HepG2 (cell line): Measurements from ENCODE around the gene IDNK. TPM values are rescaled to one million over a fixed set of nuclear protein-coding genes. Genes with fewer than 3 reads are reported as not detected.

Experiments used
- CCAR2 ChIP-seq: fragments of 200-400 bp; formaldehyde crosslinking; optimal IDR thresholded peaks from 2 replicates; pipeline ENCODE3; 2018; ENCODE audit warnings: low read depth, mild to moderate bottlenecking, low read length, moderate library complexity
- HMG20B ChIP-seq: conservative IDR thresholded peaks from 2 replicates; pipeline ENCODE4 v1.6.1; 2016; ENCODE audit warnings: missing genetic modification reagents, missing compliant biosample characterization
- KDM3A ChIP-seq: IDR thresholded peaks from 2 replicates; pipeline ENCODE4 v1.6.1; 2018; ENCODE audit warnings: low read depth, missing compliant biosample characterization
- PHF21A ChIP-seq: sonication (generic); formaldehyde crosslinking; IDR thresholded peaks from 2 replicates; pipeline ENCODE4 v1.5.0; 2020; ENCODE audit warnings: mild to moderate bottlenecking, missing genetic modification reagents
- REST ChIP-seq, 2 experiments: IDR thresholded peaks; 2 replicates each; pipeline ENCODE4 v1.6.1; 2011 to 2012; ENCODE audit warnings: low read length in 2 of 2, borderline replicate concordance in 1 of 2, low read depth in 1 of 2, mild to moderate bottlenecking in 1 of 2, moderate library complexity in 1 of 2
- SP5 ChIP-seq: IDR thresholded peaks from 2 replicates; pipeline ENCODE4 v1.6.1; 2016; ENCODE audit warnings: low read depth, borderline replicate concordance
- TEAD3 ChIP-seq: optimal IDR thresholded peaks from 2 replicates; pipeline ENCODE3; 2016; ENCODE audit warnings: borderline replicate concordance
- ZBTB2 ChIP-seq: sonication (generic); formaldehyde crosslinking; IDR thresholded peaks from 2 replicates; pipeline ENCODE4 v1.8.0; 2022; ENCODE audit warnings: low read depth, missing genetic modification reagents
- ZNF136 ChIP-seq: sonication (generic); formaldehyde crosslinking; IDR thresholded peaks from 2 replicates; pipeline ENCODE4 v1.8.1; 2022; ENCODE audit warnings: low read depth, mild to moderate bottlenecking, moderate library complexity, missing genetic modification reagents
- ZNF33B ChIP-seq: sonication (generic); formaldehyde crosslinking; IDR thresholded peaks from 2 replicates; pipeline ENCODE4 v1.5.1; 2020; ENCODE audit warnings: mild to moderate bottlenecking, missing genetic modification reagents
- ZNF549 ChIP-seq: sonication (generic); formaldehyde crosslinking; IDR thresholded peaks from 2 replicates; pipeline ENCODE4 v1.5.0; 2020; ENCODE audit warnings: missing genetic modification reagents
- ZNF577 ChIP-seq: sonication (generic); formaldehyde crosslinking; IDR thresholded peaks from 2 replicates; pipeline ENCODE4 v1.4.0; 2020; ENCODE audit warnings: mild to moderate bottlenecking, low read depth, missing genetic modification reagents, borderline replicate concordance
- ZNF777 ChIP-seq: sonication (generic); formaldehyde crosslinking; IDR thresholded peaks from 2 replicates; pipeline ENCODE4 v1.4.0; 2020; ENCODE audit warnings: missing genetic modification reagents
- polyA plus RNA-seq, 8 experiments: library from polyadenylated mRNA; depleted of rRNA in 3 of 8; stranded (reverse) in 7 of 8; unstranded in 1 of 8; fragments of >200 nt; fragmentation: Illumina TruSeq in 4 of 8; extraction: Trizol in 4 of 8; gene quantifications; 2 replicates each; pipeline versions ENCODE4 v1.2.1 to v1.2.3, GENCODE V29; 2011 to 2016; ENCODE audit warnings: low read depth in 4 of 8, missing spikeins in 1 of 8, mixed read lengths in 1 of 8; ENCODE audit not compliant: insufficient read depth in 1 of 8
- total RNA-seq, 5 experiments: library from RNA; depleted of rRNA; stranded (reverse); fragments of >200 nt; fragmentation: Illumina TruSeq; extraction: Trizol; gene quantifications; 2 replicates each; pipeline ENCODE4 v1.2.3, GENCODE V29; 2016; ENCODE audit warnings: low read depth in 1 of 5
- TF ChIP-seq, protein P1 (sequence below): sonication (generic); formaldehyde crosslinking; IDR thresholded peaks from 2 replicates; pipeline ENCODE4 v1.5.0; 2020; ENCODE audit warnings: mild to moderate bottlenecking, missing genetic modification reagents
- TF ChIP-seq, protein P2 (sequence below): sonication (generic); formaldehyde crosslinking; IDR thresholded peaks from 2 replicates; pipeline ENCODE4 v1.9.0; 2021; ENCODE audit warnings: missing genetic modification reagents, mild to moderate bottlenecking, borderline replicate concordance
- TF ChIP-seq, protein P3 (sequence below): sonication (generic); formaldehyde crosslinking; IDR thresholded peaks from 2 replicates; pipeline ENCODE4 v1.5.0; 2020; ENCODE audit warnings: missing genetic modification reagents

The IDNK gene
- total and polyA plus RNA-seq, 2 of the 13 experiments (the other 11 are each of a cell fraction or from before 2014, with no cell fraction given) = 3.1 to 4.8 TPM

DNA sequence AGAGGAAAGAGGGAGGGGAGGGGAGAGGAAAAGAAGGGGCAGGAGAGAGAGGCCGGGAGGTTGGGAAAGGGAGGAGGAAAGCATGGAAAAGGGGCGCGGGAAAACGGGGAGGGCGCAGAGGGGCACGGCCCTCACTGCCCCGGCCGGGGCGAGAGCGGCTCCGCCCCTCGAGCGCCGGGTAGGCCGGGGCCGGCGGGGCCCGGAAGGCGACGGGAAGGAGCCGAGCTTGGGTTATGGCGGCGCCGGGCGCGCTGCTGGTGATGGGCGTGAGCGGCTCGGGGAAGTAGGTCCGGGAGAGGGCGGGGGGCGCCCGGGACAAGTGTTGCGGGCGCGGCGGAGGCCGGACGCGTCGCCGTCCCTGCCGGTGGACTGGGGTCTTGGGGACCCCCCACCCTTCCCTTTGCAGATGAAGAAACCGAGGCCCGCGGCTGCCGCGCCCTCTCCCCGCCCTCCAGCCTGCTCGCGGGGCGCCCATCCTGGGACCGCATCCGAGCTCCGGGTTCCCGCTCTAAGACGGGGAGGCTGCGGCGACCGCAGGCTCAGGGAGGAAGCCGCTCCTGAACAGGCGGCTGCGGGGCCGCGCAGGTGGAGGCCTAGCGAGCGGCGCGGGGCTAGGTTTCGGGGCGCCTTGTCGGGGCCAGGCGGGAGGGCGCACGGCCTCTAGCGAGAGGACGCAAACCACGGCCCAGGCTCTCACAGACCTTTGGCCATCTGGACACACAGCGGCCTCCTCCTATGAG is at the start of gene IDNK (continued):
- TF ChIP-seq, protein P1, sequence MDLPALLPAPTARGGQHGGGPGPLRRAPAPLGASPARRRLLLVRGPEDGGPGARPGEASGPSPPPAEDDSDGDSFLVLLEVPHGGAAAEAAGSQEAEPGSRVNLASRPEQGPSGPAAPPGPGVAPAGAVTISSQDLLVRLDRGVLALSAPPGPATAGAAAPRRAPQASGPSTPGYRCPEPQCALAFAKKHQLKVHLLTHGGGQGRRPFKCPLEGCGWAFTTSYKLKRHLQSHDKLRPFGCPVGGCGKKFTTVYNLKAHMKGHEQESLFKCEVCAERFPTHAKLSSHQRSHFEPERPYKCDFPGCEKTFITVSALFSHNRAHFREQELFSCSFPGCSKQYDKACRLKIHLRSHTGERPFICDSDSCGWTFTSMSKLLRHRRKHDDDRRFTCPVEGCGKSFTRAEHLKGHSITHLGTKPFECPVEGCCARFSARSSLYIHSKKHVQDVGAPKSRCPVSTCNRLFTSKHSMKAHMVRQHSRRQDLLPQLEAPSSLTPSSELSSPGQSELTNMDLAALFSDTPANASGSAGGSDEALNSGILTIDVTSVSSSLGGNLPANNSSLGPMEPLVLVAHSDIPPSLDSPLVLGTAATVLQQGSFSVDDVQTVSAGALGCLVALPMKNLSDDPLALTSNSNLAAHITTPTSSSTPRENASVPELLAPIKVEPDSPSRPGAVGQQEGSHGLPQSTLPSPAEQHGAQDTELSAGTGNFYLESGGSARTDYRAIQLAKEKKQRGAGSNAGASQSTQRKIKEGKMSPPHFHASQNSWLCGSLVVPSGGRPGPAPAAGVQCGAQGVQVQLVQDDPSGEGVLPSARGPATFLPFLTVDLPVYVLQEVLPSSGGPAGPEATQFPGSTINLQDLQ (CRISPR knock-in tag) = 0 out of 2 replicates have a peak, but pooled peaks have one; percentile 16
- TF ChIP-seq, protein P2, sequence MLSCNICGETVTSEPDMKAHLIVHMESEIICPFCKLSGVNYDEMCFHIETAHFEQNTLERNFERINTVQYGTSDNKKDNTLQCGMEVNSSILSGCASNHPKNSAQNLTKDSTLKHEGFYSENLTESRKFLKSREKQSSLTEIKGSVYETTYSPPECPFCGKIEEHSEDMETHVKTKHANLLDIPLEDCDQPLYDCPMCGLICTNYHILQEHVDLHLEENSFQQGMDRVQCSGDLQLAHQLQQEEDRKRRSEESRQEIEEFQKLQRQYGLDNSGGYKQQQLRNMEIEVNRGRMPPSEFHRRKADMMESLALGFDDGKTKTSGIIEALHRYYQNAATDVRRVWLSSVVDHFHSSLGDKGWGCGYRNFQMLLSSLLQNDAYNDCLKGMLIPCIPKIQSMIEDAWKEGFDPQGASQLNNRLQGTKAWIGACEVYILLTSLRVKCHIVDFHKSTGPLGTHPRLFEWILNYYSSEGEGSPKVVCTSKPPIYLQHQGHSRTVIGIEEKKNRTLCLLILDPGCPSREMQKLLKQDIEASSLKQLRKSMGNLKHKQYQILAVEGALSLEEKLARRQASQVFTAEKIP = no peak
- TF ChIP-seq ZNF549 (no peak), CCAR2 (peak; percentile 55), KDM3A (0 out of 2 replicates have a peak, but pooled peaks have one; percentile 35), ZNF33B (peak; percentile 25; the same call in 1 of the 2 replicates), REST (IDR thresholded peaks at IDR 0.05; ENCODE audit: borderline replicate concordance in 1 of 2, low read depth in 1 of 2, low read length in 2 of 2) (0 out of 4 replicates have a peak, but pooled peaks of 1 of the 2 experiments have one; percentile 12), ZNF136 (CRISPR knock-in tag) (no peak), HMG20B (0 out of 2 replicates have a peak, but pooled peaks have one; percentile 19), TEAD3 (CRISPR knock-in tag) (peak; percentile 31), ZNF577 (CRISPR knock-in tag) (0 out of 2 replicates have a peak, but pooled peaks have one; percentile 23), ZBTB2 (CRISPR knock-in tag) (peak; percentile 63; the same call in 1 of the 2 replicates), ZNF777 (CRISPR knock-in tag) (peak; percentile 73), SP5 (CRISPR knock-in tag) (peak; percentile 57; the same call in 1 of the 2 replicates), PHF21A (CRISPR knock-in tag) (peak; percentile 51; the same call in 1 of the 2 replicates)
- TF ChIP-seq, protein P3, sequence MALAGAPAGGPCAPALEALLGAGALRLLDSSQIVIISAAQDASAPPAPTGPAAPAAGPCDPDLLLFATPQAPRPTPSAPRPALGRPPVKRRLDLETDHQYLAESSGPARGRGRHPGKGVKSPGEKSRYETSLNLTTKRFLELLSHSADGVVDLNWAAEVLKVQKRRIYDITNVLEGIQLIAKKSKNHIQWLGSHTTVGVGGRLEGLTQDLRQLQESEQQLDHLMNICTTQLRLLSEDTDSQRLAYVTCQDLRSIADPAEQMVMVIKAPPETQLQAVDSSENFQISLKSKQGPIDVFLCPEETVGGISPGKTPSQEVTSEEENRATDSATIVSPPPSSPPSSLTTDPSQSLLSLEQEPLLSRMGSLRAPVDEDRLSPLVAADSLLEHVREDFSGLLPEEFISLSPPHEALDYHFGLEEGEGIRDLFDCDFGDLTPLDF (CRISPR knock-in tag) = peak; percentile 67; the same call in 1 of the 2 replicates
